K562 (cell line): ENCODE measurements around the gene ATRIP. TPM values are rescaled to one million over a fixed set of nuclear protein-coding genes. Genes with fewer than 3 reads are reported as not detected.

Source experiments
- ARID3B ChIP-seq: fragments of 250-450 bp; sonication (Bioruptor Pico); IDR thresholded peaks from 2 replicates; pipeline ENCODE4 v1.4.0; 2020; ENCODE audit warnings: borderline replicate concordance
- CBFA2T3 ChIP-seq: fragments of 450-650 bp; IDR thresholded peaks from 2 replicates; pipeline ENCODE4 v1.6.1; 2017
- ELK1 ChIP-seq: sonication (generic); formaldehyde crosslinking; IDR thresholded peaks from 2 replicates; pipeline ENCODE4 v1.8.1; 2022; ENCODE audit warnings: missing genetic modification reagents
- EWSR1 ChIP-seq: fragments of 450-650 bp; IDR thresholded peaks from 2 replicates; pipeline ENCODE4 v1.6.1; 2018; ENCODE audit warnings: borderline replicate concordance, mild to moderate bottlenecking, low read depth, moderate library complexity; ENCODE audit not compliant: partially characterized antibody
- FOXA1 ChIP-seq: fragments of 450-650 bp; IDR thresholded peaks from 2 replicates; pipeline ENCODE4 v1.6.1; 2016; ENCODE audit warnings: mild to moderate bottlenecking, borderline replicate concordance
- GATAD2B ChIP-seq: fragments of 450-650 bp; IDR thresholded peaks from 2 replicates; pipeline ENCODE4 v1.6.1; 2017; ENCODE audit warnings: mild to moderate bottlenecking, borderline replicate concordance
- HNRNPL ChIP-seq: fragments of 200-400 bp; formaldehyde crosslinking; IDR thresholded peaks from 2 replicates; pipeline ENCODE4 v1.6.1; 2017; ENCODE audit warnings: low read depth, mild to moderate bottlenecking, low read length
- LARP7 ChIP-seq: fragments of 450-650 bp; IDR thresholded peaks from 2 replicates; pipeline ENCODE4 v1.6.1; 2016
- MTF1 ChIP-seq: fragments of 250-450 bp; sonication (Bioruptor Pico); IDR thresholded peaks from 2 replicates; pipeline ENCODE4 v1.9.0; 2021; ENCODE audit warnings: moderate library complexity, mild to moderate bottlenecking, inconsistent platforms, borderline replicate concordance
- MYBL2 ChIP-seq, 2 experiments: fragments of 450-650 bp in 1 of 2; sonication (generic) in 1 of 2; formaldehyde crosslinking in 1 of 2; IDR thresholded peaks; 2 replicates each; pipeline versions ENCODE4 v1.6.1 to v1.8.1; 2017 to 2022; ENCODE audit warnings: borderline replicate concordance in 1 of 2, inconsistent platforms in 1 of 2, low read depth in 1 of 2, mild to moderate bottlenecking in 1 of 2, missing genetic modification reagents in 1 of 2, moderate library complexity in 1 of 2
- NCOA6 ChIP-seq: fragments of 450-650 bp; IDR thresholded peaks from 2 replicates; pipeline ENCODE4 v1.6.1; 2017; ENCODE audit warnings: mild to moderate bottlenecking
- SIN3A ChIP-seq, 2 experiments: fragments of 150-350 bp in 1 of 2; IDR thresholded peaks; 2 replicates each; pipeline ENCODE4 v1.6.1; 2011 to 2016; ENCODE audit warnings: borderline replicate concordance in 2 of 2, low read depth in 2 of 2, low read length in 2 of 2, mild to moderate bottlenecking in 2 of 2, moderate library complexity in 2 of 2; ENCODE audit not compliant: control insufficient read depth in 1 of 2
- SMAD4 ChIP-seq: fragments of 250-450 bp; sonication (Bioruptor Pico); conservative IDR thresholded peaks from 2 replicates; pipeline ENCODE4 v1.8.0; 2021; ENCODE audit warnings: inconsistent platforms, mild to moderate bottlenecking, moderate library complexity
- SPI1 ChIP-seq: IDR thresholded peaks from 2 replicates; pipeline ENCODE4 v1.6.1; 2011; ENCODE audit warnings: low read depth, low read length, control low read depth, borderline replicate concordance
- TBP ChIP-seq: optimal IDR thresholded peaks from 2 replicates; pipeline ENCODE3; 2011; ENCODE audit warnings: low read depth, low read length, improper control_type of control experiment
- TEAD1 ChIP-seq, 2 experiments: fragments of 450-650 bp in 1 of 2; sonication (generic) in 1 of 2; formaldehyde crosslinking; IDR thresholded peaks; 2 replicates each; pipeline versions ENCODE4 v1.4.0 to v1.8.0; 2020 to 2022; ENCODE audit warnings: mild to moderate bottlenecking in 2 of 2, missing genetic modification reagents in 1 of 2
- ZBTB9 ChIP-seq: fragments of 450-650 bp; formaldehyde crosslinking; IDR thresholded peaks from 2 replicates; pipeline ENCODE4 v1.4.0; 2020; ENCODE audit warnings: mild to moderate bottlenecking, moderate library complexity
- ZNF384 ChIP-seq: IDR thresholded peaks from 2 replicates; pipeline ENCODE4 v1.6.1; 2012; ENCODE audit warnings: low read depth, low read length, improper control_type of control experiment
- polyA plus RNA-seq, 8 experiments: library from polyadenylated mRNA; depleted of rRNA in 4 of 8; stranded (reverse) in 5 of 8; unstranded in 3 of 8; fragments of >200 nt; fragmentation: Nextera tagmentation in 2 of 8; fragmentation: Illumina TruSeq in 1 of 8; extraction: Ambion mirVana in 2 of 8; extraction: Trizol in 1 of 8; gene quantifications; 2 replicates each; pipeline versions ENCODE4 v1.2.1 to v1.2.3, GENCODE V29; 2011 to 2014; ENCODE audit warnings: inconsistent platforms in 1 of 8, missing spikeins in 1 of 8
- total RNA-seq, 7 experiments: library from RNA; depleted of rRNA in 6 of 7; stranded (reverse); fragments of >200 nt in 6 of 7; fragmentation: Illumina TruSeq in 2 of 7; extraction: Trizol in 2 of 7; gene quantifications; 2 replicates each; pipeline versions ENCODE4 v1.2.1 to v1.2.3, GENCODE V29; 2011 to 2021; ENCODE audit warnings: low replicate concordance in 1 of 7

The ATRIP gene
- total and polyA plus RNA-seq, 9 of the 15 experiments (the other 6 are each of a cell fraction or from before 2014, with no cell fraction given) = 1.7 to 15.7 (median 10.5) TPM

- TF ChIP-seq ELK1 (CRISPR knock-in tag) (no peak), FOXA1 (no peak), TEAD1 (CRISPR knock-in tag; IDR thresholded peaks at IDR 0.05) (no peak), SPI1 (no peak), EWSR1 (no peak), MTF1 (CRISPR knock-in tag) (no peak), SIN3A (IDR thresholded peaks at IDR 0.05; ENCODE audit: borderline replicate concordance in 2 of 2, control insufficient read depth in 1 of 2, low read depth in 2 of 2, low read length in 2 of 2) (peak; percentile 18 to 39; a peak in 1 of 4 replicates), CBFA2T3 (no peak), MYBL2 (IDR thresholded peaks at IDR 0.05; ENCODE audit: low read depth) (no peak), MYBL2 (CRISPR knock-in tag; IDR thresholded peaks at IDR 0.05; ENCODE audit: borderline replicate concordance) (no peak), SMAD4 (peak; percentile 58), TBP (no peak), LARP7 (no peak), NCOA6 (no peak), HNRNPL (no peak), ZBTB9 (CRISPR knock-in tag) (no peak), ZNF384 (no peak), ARID3B (CRISPR knock-in tag) (no peak), GATAD2B (no peak)
These were observed 6.5 kb upstream of the ATRIP start, which contains the start of the genes CCDC51 and TMA7 (continued) for GRCh38 chr3:48439820-48440589.
